GM18951 (cell line): ENCODE measurements around the gene TTC23.

ENCODE experiments used
- POLR2A ChIP-seq: IDR thresholded peaks from 4 replicates; pipeline ENCODE4 v1.6.1; 2011; ENCODE audit warnings: mild to moderate bottlenecking; ENCODE audit not compliant: insufficient read length, insufficient read depth; ENCODE audit errors: extremely low read depth
- in situ Hi-C: fragments of 300-500 bp; cut with MboI; formaldehyde crosslinking; loops from one replicate; pipeline ENCODE4 v1.12.0; 2022; ENCODE audit warnings: low sequenced_read_pairs, mixed read lengths, inconsistent platforms; ENCODE audit not compliant: unreplicated experiment

Gene TTC23

GRCh38 chr15:99249270-99249841 is at the start of gene TTC23:
TSS of gene TTC23 (minus strand) at chr15:99249581. CDS start at chr15:99228712, 20,869 bp downstream.
- TF ChIP-seq POLR2A: no peak
- in situ Hi-C loops: no loop called here

GRCh38 chr15:99296386-99296785 is 47.0 kb upstream of the TTC23 start:
- no peak for TF ChIP-seq POLR2A
- in situ Hi-C loops: no loop called here

GRCh38 chr15:99295840-99296239 is 46.5 kb upstream of the TTC23 start:
- no peak for TF ChIP-seq POLR2A
- in situ Hi-C loops: no loop called here

- TF ChIP-seq POLR2A: no peak
- in situ Hi-C loops: no loop called here
Observed at GRCh38 chr15:99291643-99292042, 42.3 kb upstream of the TTC23 start.

GRCh38 chr15:99283717-99284116 is 34.3 kb upstream of the TTC23 start:
- TF ChIP-seq POLR2A: no peak

GRCh38 chr15:99282586-99282985 is 33.2 kb upstream of the TTC23 start:
- TF ChIP-seq POLR2A: no peak
- in situ Hi-C loops: loop anchor here (10.0 kb wide), 1 partner anchor 422 kb away; no protein-coding TSS in a partner anchor

More at GRCh38 chr15:99283717-99284116, 34.3 kb upstream of the TTC23 start:
- in situ Hi-C loops: loop anchor here (10.0 kb wide), 1 partner anchor 421 kb away; no protein-coding TSS in a partner anchor

GRCh38 chr15:99282121-99282520 is 32.7 kb upstream of the TTC23 start:
- no peak for TF ChIP-seq POLR2A
- in situ Hi-C loops: loop anchor here (10.0 kb wide), 1 partner anchor 423 kb away; no protein-coding TSS in a partner anchor

- no peak for TF ChIP-seq POLR2A
- in situ Hi-C loops: loop anchor here (10.0 kb wide), 1 partner anchor 425 kb away; no protein-coding TSS in a partner anchor
Observed at GRCh38 chr15:99279827-99280226, 30.4 kb upstream of the TTC23 start.

- TF ChIP-seq POLR2A: no peak
- in situ Hi-C loops: no loop called here
Observed at GRCh38 chr15:99279290-99279689, 29.9 kb upstream of the TTC23 start.

- no peak for TF ChIP-seq POLR2A
Observed at GRCh38 chr15:99275525-99276128, 26.2 kb upstream of the TTC23 start.

GRCh38 chr15:99275061-99275460 is 25.7 kb upstream of the TTC23 start:
- in situ Hi-C loops: no loop called here
- TF ChIP-seq POLR2A: no peak

More at GRCh38 chr15:99275525-99276128, 26.2 kb upstream of the TTC23 start:
- in situ Hi-C loops: no loop called here

GRCh38 chr15:99273801-99274200 is 24.4 kb upstream of the TTC23 start:
- TF ChIP-seq POLR2A: no peak
- in situ Hi-C loops: no loop called here

GRCh38 chr15:99268431-99268830 is 19.1 kb upstream of the TTC23 start:
- no peak for TF ChIP-seq POLR2A
- in situ Hi-C loops: no loop called here

- TF ChIP-seq POLR2A: no peak
- in situ Hi-C loops: no loop called here
Observed at GRCh38 chr15:99267957-99268356, 18.6 kb upstream of the TTC23 start.
